CD4-positive, alpha-beta T cell (primary cell): ENCODE results near the gene HNRNPAB. TPM values are rescaled to one million over a fixed set of nuclear protein-coding genes. Genes with fewer than 3 reads are reported as not detected.

Experiments
- ATAC-seq: fragments of 200-7000 bp; cut with Tn5 transposase; one replicate; pipeline ENCODE4 v1.10.0; 2022; ENCODE audit warnings: mild to moderate bottlenecking; ENCODE audit not compliant: poor library complexity
- CTCF ChIA-PET: fragments of 350-600 bp; sonication (Branson Sonifier 250); formaldehyde crosslinking; loops from one replicate; lab custom pipeline; 2021; ENCODE audit warnings: antibody characterized with exemption, inconsistent platforms; lab: Charles Lee
- POLR2A ChIA-PET: fragments of 350-600 bp; sonication (Branson Sonifier 250); formaldehyde crosslinking; loops from one replicate; lab custom pipeline; 2021; ENCODE audit warnings: antibody characterized with exemption, inconsistent platforms; lab: Charles Lee
- DNase-seq, 14 experiments: peaks; one replicate each; pipeline ENCODE4 v3.0.0-alpha.2; 2013 to 2020; ENCODE audit warnings: mixed read lengths in 2 of 14
- H3K27ac ChIP-seq, 2 donors: one replicate each; pipeline versions ENCODE4 v1.5.1 to v1.7.0; 2013; ENCODE audit warnings: low read length in 2 of 2, low read depth in 1 of 2, mild to moderate bottlenecking in 1 of 2
- H3K27me3 ChIP-seq, 2 experiments: 1 replicate in 1 of 2; 2 replicates in 1 of 2; pipeline versions ENCODE4 v1.6.1 to v1.7.0; 2013; ENCODE audit warnings: low read length in 2 of 2, control low read depth in 1 of 2, mild to moderate bottlenecking in 1 of 2, moderate library complexity in 1 of 2; ENCODE audit not compliant: insufficient read depth in 2 of 2, control insufficient read depth in 1 of 2
- H3K36me3 ChIP-seq: one replicate; pipeline ENCODE4 v1.6.1; 2013; ENCODE audit warnings: low read length, control low read depth; ENCODE audit not compliant: insufficient read depth
- H3K4me1 ChIP-seq: one replicate; pipeline ENCODE4 v1.6.1; 2013; ENCODE audit warnings: low read length, control low read depth; ENCODE audit not compliant: insufficient read depth
- H3K4me3 ChIP-seq: one replicate; pipeline ENCODE4 v1.5.1; 2013; ENCODE audit warnings: mild to moderate bottlenecking, low read length, moderate library complexity
- H3K9me3 ChIP-seq, 2 experiments: 1 replicate in 1 of 2; 2 replicates in 1 of 2; pipeline versions ENCODE4 v1.6.1 to v1.7.0; 2013; ENCODE audit warnings: low read length in 2 of 2, mild to moderate bottlenecking in 2 of 2, control low read depth in 1 of 2, moderate library complexity in 1 of 2; ENCODE audit not compliant: control insufficient read depth in 1 of 2, insufficient read depth in 1 of 2
- H3K27ac Mint-ChIP-seq: one replicate; pipeline ENCODE4 v1.8.0; 2020; ENCODE audit warnings: mixed read lengths
- H3K27me3 Mint-ChIP-seq: one replicate; pipeline ENCODE4 v1.8.0; 2021; ENCODE audit warnings: mixed read lengths
- H3K36me3 Mint-ChIP-seq: one replicate; pipeline ENCODE4 v1.8.0; 2021; ENCODE audit warnings: low read depth, mixed read lengths
- H3K4me1 Mint-ChIP-seq: one replicate; pipeline ENCODE4 v1.8.0; 2021; ENCODE audit warnings: low read depth, mixed read lengths
- H3K4me3 Mint-ChIP-seq: one replicate; pipeline ENCODE4 v1.8.0; 2020; ENCODE audit warnings: mild to moderate bottlenecking, mixed read lengths
- H3K9me3 Mint-ChIP-seq: one replicate; pipeline ENCODE4 v1.8.0; 2020; ENCODE audit warnings: mixed read lengths
- intact Hi-C, 2 experiments: fragments of 100-400 bp; cut with DNase I in 1 of 2; cut with micrococcal nuclease in 1 of 2; formaldehyde crosslinking; loops; one replicate each; pipeline versions ENCODE4 v1.15.1 to v1.9.0; 2023 to 2025; cut with DNase I, micrococcal nuclease
- total RNA-seq, 174 experiments: library from RNA in 2 of 174; stranded (reverse) in 2 of 174; gene quantifications; one replicate each; pipeline ENCODE4 v1.2.3 and lab custom pipeline; 2021 to 2026
- TF ChIP-seq, protein P1 (sequence below): fragments of 200-600 bp; IDR thresholded peaks from one replicate; pipeline ENCODE4 v1.8.0; 2022; ENCODE audit warnings: antibody characterized with exemption, mild to moderate bottlenecking

The HNRNPAB gene
- total RNA-seq, 2 experiments from 2014 or later = 63.6 to 68.9 TPM

DNA sequence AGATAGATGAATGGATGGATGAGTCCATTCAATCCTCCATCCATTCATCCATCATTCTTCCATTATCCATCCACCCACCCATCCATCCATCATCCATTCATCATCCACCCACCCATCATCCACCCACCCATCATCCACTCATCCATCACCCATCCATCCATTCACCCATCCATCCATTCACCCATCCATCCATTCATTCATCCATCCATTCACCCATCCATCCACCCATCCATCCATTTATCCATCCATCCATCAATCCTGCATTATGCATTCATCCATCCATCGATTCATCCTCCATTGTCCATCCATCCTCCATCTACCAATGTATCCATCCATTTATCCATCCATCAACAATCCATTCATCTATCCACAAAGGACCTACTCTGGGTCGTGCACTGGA lies 41.1 kb downstream of the HNRNPAB start:
- CTCF ChIA-PET = no interaction called here
- Mint-ChIP-seq H3K9me3 (no peaks in the 10 kb centered on the region), H3K27ac (no peak overlapping the region), H3K27me3 (no peaks in the 10 kb centered on the region), H3K36me3 (no peaks in the 10 kb centered on the region), H3K4me1 (peaks cover 14% of the 10 kb centered on the region), H3K4me3 (no peak overlapping the region)
- intact Hi-C loops = no loop called here
- Histone ChIP-seq H3K27ac (no peak overlapping the region), H3K27me3 (no peaks in the 10 kb centered on the region), H3K36me3 (no peaks in the 10 kb centered on the region), H3K4me1 (peaks cover 45% of the 10 kb centered on the region), H3K4me3 (no peak overlapping the region), H3K9me3 (no peaks in the 10 kb centered on the region)
- TF ChIP-seq, protein P1, sequence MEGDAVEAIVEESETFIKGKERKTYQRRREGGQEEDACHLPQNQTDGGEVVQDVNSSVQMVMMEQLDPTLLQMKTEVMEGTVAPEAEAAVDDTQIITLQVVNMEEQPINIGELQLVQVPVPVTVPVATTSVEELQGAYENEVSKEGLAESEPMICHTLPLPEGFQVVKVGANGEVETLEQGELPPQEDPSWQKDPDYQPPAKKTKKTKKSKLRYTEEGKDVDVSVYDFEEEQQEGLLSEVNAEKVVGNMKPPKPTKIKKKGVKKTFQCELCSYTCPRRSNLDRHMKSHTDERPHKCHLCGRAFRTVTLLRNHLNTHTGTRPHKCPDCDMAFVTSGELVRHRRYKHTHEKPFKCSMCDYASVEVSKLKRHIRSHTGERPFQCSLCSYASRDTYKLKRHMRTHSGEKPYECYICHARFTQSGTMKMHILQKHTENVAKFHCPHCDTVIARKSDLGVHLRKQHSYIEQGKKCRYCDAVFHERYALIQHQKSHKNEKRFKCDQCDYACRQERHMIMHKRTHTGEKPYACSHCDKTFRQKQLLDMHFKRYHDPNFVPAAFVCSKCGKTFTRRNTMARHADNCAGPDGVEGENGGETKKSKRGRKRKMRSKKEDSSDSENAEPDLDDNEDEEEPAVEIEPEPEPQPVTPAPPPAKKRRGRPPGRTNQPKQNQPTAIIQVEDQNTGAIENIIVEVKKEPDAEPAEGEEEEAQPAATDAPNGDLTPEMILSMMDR = no peak
- no peak for DNase-seq
- no peak for ATAC-seq
- POLR2A ChIA-PET = no interaction called here

DNA sequence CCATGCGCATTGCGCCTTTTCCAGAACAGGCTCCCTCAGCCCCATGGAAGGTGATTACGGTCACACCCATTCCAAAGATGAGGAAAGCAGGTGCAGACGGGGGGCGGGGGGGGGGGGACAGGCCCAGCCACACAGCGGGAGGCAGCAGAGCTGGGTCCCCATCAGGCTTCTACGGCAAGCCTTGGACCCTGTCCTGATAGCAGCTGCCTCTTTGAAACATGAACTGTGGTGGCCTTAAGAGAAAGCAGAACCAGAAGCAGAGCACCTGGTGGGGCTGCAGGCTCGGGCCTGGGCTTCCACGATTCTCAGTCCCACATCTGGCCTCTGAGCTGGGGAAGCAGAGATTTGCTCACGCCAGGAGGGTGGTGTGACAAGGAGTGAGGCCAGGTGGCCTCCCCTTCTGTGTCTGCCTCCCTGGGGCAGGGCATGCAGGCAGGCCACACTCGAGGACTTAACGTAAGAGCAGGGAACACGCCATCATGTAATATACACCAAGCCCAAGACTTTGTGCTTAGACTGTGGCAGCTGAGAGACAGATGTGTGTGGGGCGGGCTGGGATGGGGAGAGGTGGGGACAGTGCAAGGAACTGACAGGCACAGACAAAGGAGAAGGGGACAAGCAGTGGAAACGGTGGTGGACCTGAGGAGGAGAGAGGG lies 42.4 kb downstream of the HNRNPAB start:
- H3K27ac Mint-ChIP-seq = no peak overlapping the region

DNA sequence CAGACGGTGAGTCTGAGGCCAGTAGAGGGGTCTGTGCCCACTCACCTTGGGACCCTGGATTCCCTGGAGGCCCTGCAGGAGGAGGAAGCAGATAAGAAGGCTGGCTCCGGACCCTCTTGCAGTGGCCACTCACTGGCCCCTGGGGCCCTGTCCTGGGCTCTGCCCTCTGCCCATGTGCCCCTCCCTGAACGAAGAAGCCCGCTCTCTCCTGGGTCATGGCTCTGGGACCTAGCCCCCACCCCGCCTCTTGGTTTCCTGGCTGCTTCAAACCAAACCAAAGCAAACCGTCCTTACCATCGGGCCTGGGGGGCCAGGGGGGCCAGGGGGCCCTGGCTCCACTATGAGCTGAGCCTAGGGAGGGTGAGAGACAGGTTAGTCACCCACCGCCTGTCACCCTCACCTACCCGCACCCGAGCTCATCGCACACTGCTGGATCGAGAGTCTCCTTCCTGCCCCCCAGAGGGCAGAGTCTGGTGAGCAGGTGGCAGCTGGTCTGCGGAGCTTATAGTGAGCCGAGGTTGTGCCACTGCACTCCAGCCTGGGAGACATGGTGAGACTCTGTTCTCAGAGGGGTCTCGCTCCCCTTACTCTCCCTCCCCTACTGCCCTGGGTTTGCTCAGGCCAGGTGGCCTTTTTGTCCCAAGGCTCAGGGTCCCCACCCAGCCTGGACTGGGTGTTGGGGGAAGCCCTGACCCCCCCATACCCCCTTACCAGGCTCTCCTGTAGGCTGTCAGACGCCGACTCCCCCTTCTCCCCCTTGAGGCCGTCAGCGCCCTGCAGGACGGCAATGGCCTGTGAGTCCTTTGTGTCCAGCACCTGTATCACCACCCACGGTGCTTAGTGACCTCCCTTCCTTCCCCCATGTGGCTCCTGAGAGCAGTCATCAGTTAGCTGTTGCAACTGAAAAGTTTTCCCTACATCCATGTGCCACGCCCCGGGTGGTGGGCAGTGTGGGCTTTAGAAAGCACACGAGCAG lies 43.4 kb downstream of the HNRNPAB start:
- TF ChIP-seq, protein P1 = no peak
- no peak for ATAC-seq
- H3K9me3 ChIP-seq = no peaks in the 10 kb centered on the region
- Mint-ChIP-seq H3K4me1 (peaks cover 5% of the 10 kb centered on the region), H3K9me3 (no peaks in the 10 kb centered on the region), H3K4me3 (no peak overlapping the region), H3K27me3 (no peaks in the 10 kb centered on the region), H3K27ac (no peak overlapping the region), H3K36me3 (no peaks in the 10 kb centered on the region)
- no peak overlapping the region for H3K4me3 ChIP-seq
- ChIA-PET POLR2A (interaction anchor here (0.6 kb wide), 1 partner anchor 44 kb away, joined by 3 read pairs; the partner anchor contains the start of gene HNRNPAB), CTCF (no interaction called here)
- peak in 2 of 14 experiments; percentile 22 to 34 for DNase-seq
- intact Hi-C loops = no loop called here
- H3K27me3 ChIP-seq = no peaks in the 10 kb centered on the region
- H3K27ac ChIP-seq = no peak overlapping the region
- H3K36me3 ChIP-seq = no peaks in the 10 kb centered on the region
- H3K4me1 ChIP-seq = peaks cover 38% of the 10 kb centered on the region

More for the DNA sequence above, 42.4 kb downstream of the HNRNPAB start:
- Histone ChIP-seq H3K4me1 (peaks cover 32% of the 10 kb centered on the region), H3K36me3 (no peaks in the 10 kb centered on the region), H3K27me3 (no peaks in the 10 kb centered on the region), H3K4me3 (no peak overlapping the region), H3K9me3 (no peaks in the 10 kb centered on the region), H3K27ac (no peak overlapping the region)
- TF ChIP-seq, protein P1 = no peak
- ChIA-PET POLR2A (no interaction called here), CTCF (no interaction called here)
- H3K4me3 Mint-ChIP-seq = no peak overlapping the region
- no peaks in the 10 kb centered on the region for H3K9me3 Mint-ChIP-seq
- H3K27me3 Mint-ChIP-seq = no peaks in the 10 kb centered on the region
- intact Hi-C loops = no loop called here
- H3K4me1 Mint-ChIP-seq = peaks cover 5% of the 10 kb centered on the region
- H3K36me3 Mint-ChIP-seq = no peaks in the 10 kb centered on the region
- no peak for ATAC-seq
- DNase-seq = no peak
